ENCODE results near the gene ZBTB11.
"Not testable (repeated sequence)": the region's sequence is repeated elsewhere in the genome, so short reads cannot be mapped to it uniquely, and the experiment has no call there.

The ZBTB11 gene

DNA sequence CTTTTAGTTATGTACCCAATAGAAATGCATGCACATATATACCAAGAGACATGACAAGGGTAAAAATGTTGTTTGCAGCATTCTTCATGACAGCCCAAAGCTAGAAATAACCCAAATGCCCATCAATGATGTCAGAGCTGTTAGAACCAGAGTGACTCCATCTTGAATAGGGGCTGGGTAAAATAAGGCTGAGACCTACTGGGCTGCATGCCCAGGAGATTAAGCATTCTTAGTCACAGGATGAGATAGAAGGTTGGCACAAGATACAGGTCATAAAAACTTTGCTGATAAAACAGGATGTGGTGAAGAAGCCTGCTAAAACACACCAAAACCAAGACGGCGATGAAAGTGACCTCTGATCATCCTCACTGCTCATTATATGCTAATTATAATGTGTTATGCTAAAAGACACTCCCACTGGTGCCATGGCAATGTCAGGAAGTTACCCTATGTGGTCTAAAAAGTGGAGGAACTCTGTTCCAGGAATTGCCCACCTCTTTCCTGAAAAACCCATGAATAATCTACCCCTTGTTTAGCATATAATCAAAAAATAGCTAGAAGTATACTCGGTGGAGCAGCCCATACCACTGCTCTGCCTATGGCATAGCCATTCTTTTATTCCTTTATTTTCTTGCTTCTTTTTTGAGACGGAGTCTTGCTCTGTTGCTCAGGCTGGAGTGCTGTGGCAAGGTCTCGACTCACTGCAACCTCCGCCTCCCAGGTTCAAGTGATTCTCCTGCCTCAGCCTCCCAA lies 32.9 kb downstream of the ZBTB11 start:
- DNase-seq (ENCODE audit: low read depth, low spot score): peak; percentile 59

DNA sequence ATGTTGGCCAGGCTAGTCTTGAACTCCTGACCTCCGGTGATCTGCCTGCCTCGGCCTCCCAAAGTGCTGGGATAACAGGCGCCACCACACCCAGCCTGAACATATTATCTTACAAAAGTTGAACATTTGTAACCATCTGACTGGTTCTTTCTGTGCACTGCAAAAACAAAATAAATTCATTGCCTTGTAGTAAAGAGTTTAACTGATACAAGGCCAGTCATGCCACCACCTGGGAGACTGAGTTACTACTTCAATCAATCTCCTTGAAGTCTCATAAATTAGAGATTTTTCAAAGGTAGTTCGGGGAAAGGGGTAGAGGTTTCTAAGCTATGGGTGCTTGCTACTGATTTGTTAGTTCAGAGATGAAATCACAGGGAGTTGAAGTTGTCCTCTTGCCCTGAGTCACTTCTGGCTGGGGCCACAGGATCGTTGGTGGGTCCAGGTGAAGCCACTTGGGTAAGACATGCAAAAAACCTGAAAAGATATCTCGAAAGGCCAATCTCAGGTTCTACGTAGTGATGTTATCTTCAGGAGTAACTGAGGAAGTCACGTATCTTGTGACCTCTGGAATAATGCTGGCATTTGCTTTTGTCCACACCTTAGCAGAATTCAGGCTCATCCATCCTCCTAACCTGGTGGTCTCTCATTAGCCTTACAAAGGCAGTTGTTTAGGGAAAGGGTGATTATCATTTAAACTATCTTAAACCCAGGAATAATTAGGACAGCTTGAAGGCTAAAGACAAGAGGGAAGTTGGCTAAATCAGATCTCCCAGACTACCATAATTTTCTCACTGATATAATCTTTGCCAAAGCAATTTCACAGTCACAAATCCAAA lies 33.7 kb downstream of the ZBTB11 start:
- no peak for DNase-seq (ENCODE audit: low read depth, low spot score)

DNA sequence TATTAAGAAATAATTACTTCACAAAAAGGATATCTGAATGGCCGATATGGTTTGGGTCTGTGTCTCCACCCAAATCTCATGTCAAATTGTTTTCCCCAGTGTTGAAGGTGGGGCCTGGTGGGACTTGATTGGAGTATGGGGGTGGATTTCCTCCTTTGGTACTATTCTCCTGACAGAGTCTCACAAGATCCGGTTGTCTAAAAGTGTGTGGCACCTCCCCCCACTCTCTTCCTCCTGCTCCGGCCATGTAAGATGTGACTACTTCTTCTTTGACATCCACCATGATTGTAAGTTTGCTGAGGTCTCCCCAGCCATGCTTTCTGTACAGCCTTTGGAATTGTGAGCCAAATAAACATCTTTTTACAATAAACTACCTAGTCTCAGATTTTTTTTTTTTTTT lies 34.5 kb downstream of the ZBTB11 start:
- no peak for DNase-seq (ENCODE audit: low read depth, low spot score)

DNA sequence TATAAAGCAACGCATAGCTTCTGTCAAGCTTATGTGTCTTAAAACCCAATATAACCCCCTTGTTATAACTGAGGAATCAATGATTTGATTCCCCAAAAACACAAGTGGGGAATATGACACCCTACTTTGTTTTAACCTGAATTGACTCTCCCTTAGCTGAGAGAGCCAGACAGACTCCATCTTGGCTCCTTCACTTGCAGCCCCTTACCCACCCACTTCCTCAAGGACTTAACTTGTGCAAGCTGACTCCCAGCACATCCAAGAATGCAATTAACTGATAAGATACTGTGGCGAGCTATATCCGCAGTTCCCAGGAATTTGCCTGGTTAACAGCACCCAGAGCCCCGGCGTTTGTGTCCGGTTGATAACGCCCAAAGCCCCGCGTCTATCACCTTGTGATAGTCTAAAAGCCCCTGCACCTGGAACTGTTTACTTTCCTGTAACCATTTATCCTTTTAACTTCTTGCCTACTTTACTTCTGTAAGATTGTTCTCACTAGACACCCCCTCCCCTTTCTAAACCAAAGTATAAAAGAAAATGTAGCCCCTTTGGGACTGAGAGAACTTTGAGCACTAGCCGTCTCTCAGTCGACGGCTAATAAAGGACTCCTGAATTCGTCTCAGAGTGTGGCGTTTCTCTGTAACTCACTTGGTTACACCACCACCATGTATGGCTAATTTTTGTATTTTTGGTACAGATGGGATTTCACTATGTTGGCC lies 35.4 kb downstream of the ZBTB11 start:
- DNase-seq (ENCODE audit: low read depth, low spot score): not testable (repeated sequence)

DNA sequence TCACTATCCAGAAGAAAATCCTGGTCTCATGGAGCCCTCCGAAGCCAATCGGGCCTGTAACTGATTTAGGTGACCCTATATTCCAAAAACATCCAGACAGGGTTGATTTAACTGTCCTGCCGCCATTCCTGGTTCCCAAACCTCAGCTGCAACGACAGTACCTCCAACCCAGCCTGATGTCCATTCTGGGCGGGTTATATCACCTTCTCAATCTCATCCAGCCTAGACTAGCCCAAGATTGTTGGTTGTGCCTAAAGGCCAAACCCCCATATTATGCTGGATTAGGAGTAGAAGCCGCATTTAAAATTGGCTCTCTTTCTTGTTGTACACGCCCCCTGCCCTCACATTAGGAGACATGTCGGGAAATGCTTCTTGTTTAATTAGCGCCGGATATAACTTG lies 36.7 kb downstream of the ZBTB11 start:
- DNase-seq (ENCODE audit: low read depth, low spot score): no peak

DNA sequence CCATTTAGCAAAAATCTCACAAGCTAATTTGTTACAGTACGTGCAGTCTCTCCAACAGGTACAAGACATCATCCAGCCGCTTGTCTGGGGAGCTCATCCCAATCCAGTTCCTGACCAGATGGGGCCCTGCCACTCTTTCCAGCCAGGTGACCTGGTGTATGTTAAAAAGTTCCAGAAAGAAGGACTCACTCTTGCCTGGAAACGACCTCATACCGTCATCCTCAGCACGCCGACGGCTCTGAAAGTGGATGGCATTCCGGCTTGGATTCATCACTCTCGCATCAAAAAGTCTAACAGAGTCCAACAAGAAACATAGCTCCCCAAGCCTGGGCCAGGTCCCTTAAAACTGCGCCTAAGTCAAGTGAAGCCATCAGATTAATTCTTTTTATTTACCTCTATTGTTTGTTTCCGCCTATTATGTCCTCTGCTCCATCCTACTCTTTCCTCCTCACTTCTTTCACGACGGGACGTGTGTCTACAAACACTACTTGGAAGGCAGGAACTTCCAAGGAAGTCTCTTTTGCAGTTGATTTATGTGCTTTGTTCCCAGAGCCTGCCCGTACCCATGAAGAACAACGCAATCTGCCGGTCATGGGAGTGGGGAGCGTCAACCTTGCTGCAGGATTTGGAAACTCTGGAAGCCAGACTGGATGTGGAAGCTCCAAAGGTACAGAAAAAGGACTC lies 37.5 kb downstream of the ZBTB11 start:
- no peak for DNase-seq (ENCODE audit: low read depth, low spot score)

DNA sequence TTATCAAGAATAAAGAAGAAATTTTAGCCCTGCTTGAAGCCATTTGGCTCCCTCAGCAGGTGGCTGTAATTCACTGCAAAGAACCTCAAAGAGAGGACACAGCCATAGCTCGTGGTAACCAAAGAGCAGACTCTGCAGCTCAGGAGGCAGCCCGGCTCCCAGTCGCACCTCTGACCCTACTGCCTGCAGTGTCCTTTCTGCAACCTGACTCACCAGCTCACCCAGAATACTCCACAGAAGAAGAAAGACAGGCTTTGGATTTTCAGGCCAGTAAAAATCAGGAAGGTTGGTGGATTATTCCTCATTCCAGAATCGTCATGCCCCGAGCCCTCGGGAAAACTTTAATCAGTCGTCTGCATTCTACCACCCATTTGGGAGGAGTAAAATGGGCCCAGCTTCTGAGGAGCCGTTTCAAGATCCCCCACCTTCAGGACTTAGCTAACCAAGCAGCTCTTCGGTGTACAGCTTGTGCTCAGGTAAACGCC lies 38.6 kb downstream of the ZBTB11 start:
- no peak for DNase-seq (ENCODE audit: low read depth, low spot score)

DNA sequence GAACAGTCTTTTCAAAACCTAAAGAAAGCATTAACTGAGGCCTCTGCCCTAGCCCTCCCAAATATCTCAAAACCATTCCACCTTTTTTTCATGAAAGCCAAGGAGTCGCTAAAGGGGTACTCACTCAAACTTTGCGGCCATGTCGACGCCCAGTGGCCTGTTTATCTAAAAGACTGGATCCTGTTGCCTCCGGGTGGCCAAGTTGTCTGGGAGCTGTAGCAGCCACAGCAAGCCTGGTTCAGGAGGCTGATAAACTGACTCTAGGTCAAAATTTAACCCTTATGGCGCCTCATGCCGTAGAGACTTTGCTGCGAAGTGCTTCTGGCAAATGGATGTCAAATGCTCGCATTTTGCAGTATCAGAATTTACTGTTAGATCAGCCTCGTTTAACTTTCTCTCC lies 39.5 kb downstream of the ZBTB11 start:
- DNase-seq (ENCODE audit: low read depth, low spot score): no peak

DNA sequence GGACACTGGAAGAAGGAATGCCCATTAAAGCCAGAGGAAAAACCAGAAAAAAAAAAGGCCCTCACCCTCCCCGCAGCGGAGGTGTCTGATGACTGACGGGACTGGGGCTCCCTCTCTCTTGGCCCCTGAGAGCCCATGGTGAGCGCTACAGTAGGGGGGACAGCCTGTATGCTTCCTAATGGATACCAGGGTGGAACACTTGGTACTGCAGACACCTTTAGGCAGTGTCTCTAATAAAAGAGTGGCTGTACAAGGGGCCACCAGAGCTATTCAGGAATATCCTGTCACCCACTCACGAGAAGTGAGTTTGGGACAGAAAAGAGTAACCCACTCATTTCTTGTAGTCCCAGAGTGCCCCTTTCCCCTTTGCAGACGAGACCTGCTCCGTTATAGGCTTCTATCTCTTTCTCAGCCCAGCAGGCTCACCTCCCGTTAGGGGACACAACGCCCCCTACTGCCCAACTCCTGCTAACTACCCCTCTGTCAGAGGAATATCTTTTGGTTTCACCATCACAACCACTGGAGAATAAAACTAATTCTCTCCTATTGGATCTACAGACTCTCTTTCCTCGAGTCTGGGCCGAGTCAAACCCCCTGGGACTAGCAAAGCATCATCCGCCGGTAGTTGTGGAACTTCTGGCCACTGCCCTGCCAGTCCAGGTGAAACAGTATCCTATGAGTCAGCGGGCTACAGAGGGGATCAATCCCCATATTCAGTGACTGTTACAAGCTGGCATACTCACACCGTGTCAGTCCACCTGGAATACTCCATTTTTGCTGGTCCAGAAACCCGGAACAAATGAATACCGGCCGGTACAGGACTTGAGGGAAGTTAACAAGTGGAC lies 40.8 kb downstream of the ZBTB11 start:
- peak; percentile 46 for DNase-seq (ENCODE audit: low read depth, low spot score)

DNA sequence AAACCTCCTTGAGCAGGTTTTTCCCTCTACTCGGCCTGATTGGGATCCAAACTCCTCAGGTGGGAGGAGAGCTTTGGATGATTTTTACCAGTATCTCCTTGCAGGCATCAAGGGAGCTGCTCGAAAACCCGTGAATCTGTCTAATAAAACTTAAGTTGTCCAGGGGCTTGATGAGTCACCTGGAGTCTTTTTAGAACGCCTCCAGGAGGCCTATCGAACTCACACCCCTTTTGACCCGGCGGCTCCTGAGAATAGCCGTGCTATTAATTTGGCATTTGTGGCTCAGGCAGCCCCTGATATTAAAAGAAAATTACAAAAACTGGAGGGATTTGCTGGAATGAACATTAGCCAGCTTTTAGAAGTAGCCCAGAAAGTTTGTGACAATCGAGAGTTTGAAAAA lies 41.6 kb downstream of the ZBTB11 start:
- DNase-seq (ENCODE audit: low read depth, low spot score): no peak

DNA sequence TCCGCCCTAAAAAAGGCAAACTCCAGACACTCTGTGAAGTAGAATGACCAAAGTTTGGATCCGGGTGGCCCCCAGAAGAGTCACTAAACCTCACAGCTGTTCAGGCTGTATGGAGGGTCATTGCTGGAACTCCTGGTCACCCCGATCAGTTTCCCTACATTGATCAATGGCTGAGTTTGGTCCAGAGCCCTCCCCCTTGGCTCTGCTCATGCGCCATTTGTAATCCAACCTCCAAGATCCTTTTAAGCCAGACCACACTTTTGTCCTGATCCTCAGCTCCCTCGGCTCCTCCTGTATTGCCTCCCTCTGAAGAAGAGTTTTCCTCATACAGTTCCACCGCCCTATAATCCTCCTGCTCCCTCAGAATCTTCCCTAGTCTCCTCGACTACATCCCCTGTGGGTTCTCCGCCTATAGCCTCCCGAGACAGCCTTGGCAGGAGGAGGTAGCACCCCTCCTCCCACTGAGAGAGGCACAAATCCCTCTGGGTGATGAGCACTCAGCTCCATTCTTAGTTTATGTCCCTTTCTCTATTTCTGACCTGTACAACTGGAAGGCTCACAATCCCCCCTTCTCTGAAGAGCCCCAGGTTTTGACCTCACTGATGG lies 42.2 kb downstream of the ZBTB11 start:
- DNase-seq (ENCODE audit: low read depth, low spot score): no peak

DNA sequence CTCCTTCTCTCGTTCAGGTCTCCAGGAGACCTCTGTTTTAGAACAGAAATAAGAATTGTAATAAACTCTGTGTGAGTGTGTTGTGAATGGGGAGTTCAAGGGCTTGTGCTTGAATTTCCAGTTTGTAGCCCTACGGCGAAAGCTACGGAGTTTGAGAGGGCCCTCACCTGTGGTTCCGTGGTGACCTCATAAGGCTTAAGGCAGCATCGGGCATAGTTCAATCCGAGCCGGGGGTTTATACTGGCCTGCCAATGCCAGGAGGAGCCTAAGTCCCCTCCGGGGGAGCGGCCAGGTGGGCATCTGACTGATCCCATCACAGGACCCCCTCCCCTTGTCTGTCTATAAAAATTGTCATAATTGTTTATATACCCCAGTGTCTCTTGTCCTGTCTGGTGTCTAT lies 43.7 kb downstream of the ZBTB11 start:
- no peak for DNase-seq (ENCODE audit: low read depth, low spot score)

DNA sequence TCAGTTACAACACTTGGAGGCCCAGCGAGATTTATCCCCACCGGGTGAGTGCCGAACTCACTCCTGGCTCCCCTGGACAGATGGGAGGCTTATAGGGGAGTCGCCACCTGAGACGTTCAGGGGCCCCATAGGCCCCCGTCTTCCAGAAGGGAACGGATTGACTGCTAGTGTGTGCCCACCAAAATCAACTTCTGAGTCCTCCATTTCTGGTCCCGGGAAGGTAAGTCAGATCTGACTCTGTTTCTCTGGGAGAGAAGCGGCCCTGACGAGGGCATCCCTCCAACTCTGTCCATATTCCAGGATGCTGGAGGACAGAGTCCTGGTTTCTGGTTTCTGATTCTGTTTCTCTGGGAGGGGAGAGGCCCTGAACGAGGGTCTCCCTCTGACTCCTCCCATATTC lies 44.3 kb downstream of the ZBTB11 start:
- no peak for DNase-seq (ENCODE audit: low read depth, low spot score)

DNA sequence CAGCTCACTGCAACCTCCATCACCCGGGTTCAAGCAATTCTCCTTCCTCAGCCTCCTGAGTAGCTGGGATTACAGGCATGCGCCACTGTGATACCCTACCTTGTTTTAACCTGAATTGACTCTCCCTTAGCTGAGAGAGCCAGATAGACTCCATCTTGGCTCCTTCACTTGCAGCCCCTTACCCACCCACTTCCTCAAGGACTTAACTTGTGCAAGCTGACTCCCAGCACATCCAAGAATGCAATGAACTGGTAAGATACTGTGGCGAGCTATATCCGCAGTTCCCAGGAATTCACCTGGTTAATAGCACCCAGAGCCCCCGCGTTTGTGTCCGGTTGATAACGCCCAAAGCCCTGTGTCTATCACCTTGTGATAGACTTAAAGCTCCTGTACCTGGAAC lies 45.0 kb downstream of the ZBTB11 start:
- not testable (repeated sequence) for DNase-seq (ENCODE audit: low read depth, low spot score)

DNA sequence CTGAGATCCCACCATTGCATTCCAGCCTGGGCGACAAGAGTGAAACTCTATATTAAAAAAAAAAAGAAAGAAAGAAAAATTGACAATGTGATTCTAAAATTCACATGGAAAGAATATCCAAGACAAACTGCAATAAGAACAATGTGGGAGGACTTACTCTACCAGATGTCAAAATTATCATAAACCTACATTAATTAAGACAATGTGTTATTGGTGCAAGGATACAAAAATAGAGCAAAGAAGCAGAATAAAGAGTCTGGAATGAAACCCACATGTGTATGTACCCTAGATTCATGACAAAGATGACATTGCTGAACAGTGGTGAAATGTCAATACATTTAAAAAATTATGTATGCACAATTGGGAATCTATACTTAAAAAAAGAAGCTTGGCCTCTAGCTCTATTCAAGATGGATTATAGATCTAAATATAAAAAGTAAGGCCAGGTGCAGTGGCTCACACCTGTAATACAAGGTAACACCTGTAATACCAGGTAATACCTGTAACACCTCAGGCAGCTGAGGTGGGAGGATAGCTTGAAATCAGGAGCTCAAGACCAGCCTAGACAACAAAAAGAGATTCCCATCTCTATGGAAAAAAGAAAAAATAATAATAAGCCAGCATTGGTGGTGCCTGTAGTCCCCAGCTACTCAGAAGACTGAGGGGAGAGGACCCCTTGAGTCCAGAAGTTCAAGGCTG lies 45.7 kb downstream of the ZBTB11 start:
- DNase-seq (ENCODE audit: low read depth, low spot score): no peak

DNA sequence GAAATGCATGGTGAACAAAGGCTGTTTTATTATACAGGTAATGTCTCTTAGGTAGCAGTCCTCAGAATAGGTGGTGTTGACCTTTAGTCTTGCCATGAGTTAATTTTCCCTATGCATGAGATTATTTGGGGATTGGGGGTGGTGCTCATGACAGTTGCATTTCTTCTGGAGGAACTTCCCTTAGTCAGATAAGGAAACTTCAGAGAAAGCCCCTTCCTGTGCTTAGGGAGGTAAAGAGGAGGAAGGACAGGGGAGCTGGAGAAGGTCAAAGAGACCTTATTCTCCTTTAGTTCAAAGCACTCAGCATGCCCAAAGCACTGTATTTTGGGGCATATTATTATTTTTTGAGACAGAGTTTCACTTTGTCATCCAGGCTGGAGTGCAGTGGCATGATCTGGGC lies 47.7 kb downstream of the ZBTB11 start:
- DNase-seq (ENCODE audit: low read depth, low spot score): no peak

DNA sequence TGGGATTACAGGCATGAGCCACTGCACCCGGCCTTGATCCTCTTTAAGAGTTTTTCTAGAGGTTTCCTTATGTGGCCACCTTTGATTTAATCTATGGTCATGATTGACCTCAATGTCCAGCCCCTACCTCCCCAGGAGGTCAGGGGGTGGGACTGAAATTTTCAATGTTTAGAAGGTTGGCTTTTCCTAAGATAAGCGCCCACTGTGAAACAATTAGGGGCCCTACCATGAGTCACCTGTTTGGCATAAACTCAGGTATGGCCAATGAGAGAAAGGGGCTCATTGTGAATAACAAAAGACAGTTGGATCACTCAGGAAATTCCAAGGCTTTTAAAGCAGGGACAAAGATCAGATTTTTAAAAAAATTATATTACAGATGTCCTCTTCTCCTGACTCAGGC lies 51.1 kb downstream of the ZBTB11 start:
- DNase-seq (ENCODE audit: low read depth, low spot score): peak; percentile 17

DNA sequence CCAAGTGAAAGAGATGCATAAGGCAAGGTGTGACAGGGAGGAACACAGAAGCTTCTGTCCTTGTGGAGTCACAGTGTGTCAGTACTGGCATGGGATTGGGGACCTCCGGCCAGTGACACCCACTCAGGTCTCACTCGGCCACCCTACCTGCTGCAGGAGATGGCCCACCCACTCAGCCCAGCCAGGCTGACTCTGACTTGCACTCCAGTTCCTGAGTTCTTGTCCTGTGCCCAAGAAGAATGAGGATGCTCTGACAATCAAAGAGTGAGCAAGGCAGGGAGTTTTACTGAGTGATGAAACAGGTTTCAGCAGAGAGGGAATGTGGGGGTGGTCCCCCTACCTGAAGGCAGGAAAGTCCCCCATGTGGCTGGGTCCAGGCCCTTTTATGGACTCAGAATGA lies 52.1 kb downstream of the ZBTB11 start:
- no peak for DNase-seq (ENCODE audit: low read depth, low spot score)

DNA sequence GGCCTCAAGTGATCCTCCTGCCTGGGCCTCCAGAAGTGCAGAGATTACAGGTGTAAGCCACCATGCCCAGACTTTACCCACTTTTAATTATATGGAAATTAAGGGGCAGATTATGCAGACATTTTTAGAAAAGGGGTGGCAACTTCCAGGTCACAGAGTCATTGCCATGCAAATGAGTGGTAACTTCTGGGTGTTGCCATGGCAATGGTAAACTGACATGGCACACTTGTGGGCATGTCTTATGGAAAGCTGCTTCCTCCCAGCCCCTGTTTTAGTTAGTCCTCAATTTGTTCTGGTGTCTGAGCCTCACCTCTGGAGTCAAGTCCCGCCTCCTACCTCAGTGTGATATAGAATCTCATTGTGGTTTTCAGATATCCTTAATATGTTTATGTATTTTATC lies 53.3 kb downstream of the ZBTB11 start:
- no peak for DNase-seq (ENCODE audit: low read depth, low spot score)

DNA sequence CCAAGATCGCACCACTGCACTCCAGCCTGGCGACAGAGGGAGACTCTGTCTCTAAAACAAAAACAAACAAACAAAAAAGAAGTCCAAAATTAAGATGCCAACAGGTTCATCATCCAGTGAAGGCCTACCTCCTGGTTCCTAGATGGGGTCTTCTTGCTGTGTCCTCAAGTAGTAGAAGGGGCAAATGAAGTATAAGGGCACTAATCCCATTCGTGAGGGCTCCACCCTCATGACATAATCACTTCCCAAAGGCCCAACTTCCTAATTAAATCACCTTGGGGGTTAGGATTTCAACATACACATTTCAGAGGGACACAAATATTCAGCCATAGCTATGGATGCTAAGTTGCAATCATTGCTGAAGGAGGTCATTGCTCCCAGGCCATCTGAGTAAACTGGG lies 57.2 kb downstream of the ZBTB11 start:
- DNase-seq (ENCODE audit: low read depth, low spot score): no peak

Measured in astrocyte of the hippocampus (primary cell).